ENCODE results near the gene SPINK13. TPM values are rescaled to one million over a fixed set of nuclear protein-coding genes. Genes with fewer than 3 reads are reported as not detected.

Gene SPINK13
- total and polyA plus RNA-seq, 2 of the 4 experiments (the other 2 are of a cell fraction), result not detected

DNA sequence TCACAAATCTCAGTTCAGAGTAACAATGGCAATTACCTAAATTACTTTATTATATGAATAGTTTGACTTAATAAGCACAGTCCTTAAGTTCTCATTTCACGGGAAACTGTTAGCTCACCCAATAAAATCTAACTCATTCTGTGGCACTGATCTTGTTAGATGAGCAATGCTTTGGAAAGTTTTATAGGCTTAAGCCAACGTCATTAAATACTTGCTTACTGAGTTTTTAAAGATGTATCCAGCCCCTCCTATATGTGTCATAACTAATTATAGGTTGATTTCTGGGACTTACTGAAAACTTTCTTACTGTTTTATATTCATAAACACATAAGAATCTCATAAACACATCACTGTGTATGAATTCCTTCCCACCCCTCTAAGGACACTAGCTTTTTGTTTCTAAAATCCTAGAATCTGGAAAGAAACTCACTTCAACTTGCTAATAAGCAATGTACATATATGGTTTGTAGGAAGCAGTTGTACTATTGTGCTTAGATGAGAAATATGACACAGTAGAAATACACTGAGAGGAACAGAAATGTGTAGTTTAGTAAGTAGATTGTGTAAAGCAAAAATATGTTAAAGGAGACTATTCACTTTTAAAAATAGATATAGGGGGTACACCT is 44.4 kb upstream of the SPINK13 start:
- TF ChIP-seq MAFK (IDR thresholded peaks at IDR 0.05; ENCODE audit: low read depth, low read length) (no peak), NFE2L2 (IDR thresholded peaks at IDR 0.05; ENCODE audit: low read depth, low read length) (no peak)
- no peak overlapping the region for H3K27ac ChIP-seq (ENCODE audit: insufficient read depth, low read length)
- H4K5ac ChIP-seq (ENCODE audit: low read depth, low read length), result no peak overlapping the region
- no peak overlapping the region for H3K4me3 ChIP-seq (ENCODE audit: insufficient read depth, low read depth, low read length)
- no peaks in the 10 kb centered on the region for H4K20me1 ChIP-seq (ENCODE audit: insufficient read depth, low read length)
- H3K27me3 ChIP-seq (ENCODE audit: control insufficient read depth, insufficient read depth, low read length), result no peaks in the 10 kb centered on the region
- no peak for ATAC-seq (ENCODE audit: low read depth)
- no peak overlapping the region for H3K23ac ChIP-seq (ENCODE audit: low read depth, low read length)
- no peak overlapping the region for H2BK15ac ChIP-seq (ENCODE audit: low read depth, low read length)
- H3K79me1 ChIP-seq (ENCODE audit: low read depth in 1 of 2, low read length in 2 of 2), result no peaks in the 10 kb centered on the region
- H3K18ac ChIP-seq (ENCODE audit: low read depth, low read length), result no peak overlapping the region
- H3K36me3 ChIP-seq (ENCODE audit: control insufficient read depth, insufficient read depth, low read length), result no peaks in the 10 kb centered on the region
- no peak overlapping the region for H4K8ac ChIP-seq (ENCODE audit: low read depth in 2 of 2, low read length in 2 of 2)
- ChIA-PET POLR2A (ENCODE audit: unreplicated experiment) (no interaction called here), CTCF (no interaction called here)
- BruUV-seq (replicated peaks), result no TSS peak
- H2BK20ac ChIP-seq (ENCODE audit: low read depth, low read length), result no peak overlapping the region
- no peak overlapping the region for H2AFZ ChIP-seq (replicated peaks; ENCODE audit: low read length, poor library complexity)
- in situ Hi-C loops (cut with MboI; ENCODE audit: low sequenced_read_pairs) (no loop called here), dilution Hi-C loops (cut with HindIII; ENCODE audit: low sequenced_read_pairs, unreplicated experiment) (no loop called here), intact Hi-C loops (cut with micrococcal nuclease) (loop anchor here (5.0 kb wide), 1 partner anchor 113 kb away; the partner anchor contains the start of gene SPINK9)
- no peak overlapping the region for H2AK5ac ChIP-seq (ENCODE audit: low read depth, low read length)
- H3K4me2 ChIP-seq (ENCODE audit: low read depth, low read length), result no peak overlapping the region
- no peak overlapping the region for H4K91ac ChIP-seq (ENCODE audit: insufficient read depth, low read depth, low read length)
- H2BK120ac ChIP-seq (ENCODE audit: low read depth, low read length), result no peak overlapping the region
- H3K4me1 ChIP-seq (ENCODE audit: control insufficient read depth, insufficient read depth, low read length), result no peaks in the 10 kb centered on the region
- no peak overlapping the region for H2BK5ac ChIP-seq (ENCODE audit: low read depth, low read length, poor library complexity, severe bottlenecking)
- no peak overlapping the region for H3K14ac ChIP-seq (replicated peaks; ENCODE audit: low read depth, low read length)
- no peak for DNase-seq
- no CpG with 5 or more reads among the region's 2 CpGs for WGBS, 2 experiments (ENCODE audit: extremely low coverage in 2 of 2, insufficient read length in 1 of 2)
- H2AK9ac ChIP-seq (replicated peaks; ENCODE audit: low read depth, low read length, poor library complexity), result no peak overlapping the region
- H3K9me1 ChIP-seq (ENCODE audit: insufficient read depth, low read length), result no peaks in the 10 kb centered on the region
- no peak overlapping the region for H3K9ac ChIP-seq (ENCODE audit: low read depth, low read length)
- H3K4ac ChIP-seq (ENCODE audit: low read depth, low read length), result no peak overlapping the region
- no peaks in the 10 kb centered on the region for H3K9me3 ChIP-seq (ENCODE audit: control insufficient read depth, insufficient read depth, low read length)
- no peak overlapping the region for H3K56ac ChIP-seq (ENCODE audit: extremely low read depth, insufficient read depth, low read length)
